ENCODE results near the gene GH1. TPM values are rescaled to one million over a fixed set of nuclear protein-coding genes. Genes with fewer than 3 reads are reported as not detected.
A peak's percentile ranks its signal among the peaks of the same experiment; 100 is the strongest.
"Not testable (repeated sequence)": the region's sequence is repeated elsewhere in the genome, so short reads cannot be mapped to it uniquely, and the experiment has no call there.

The GH1 gene
- total RNA-seq, 1 donor from 2014 or later = not detected

- DNase-seq (ENCODE audit: low read depth) = not testable (repeated sequence)
These were observed 19.5 kb downstream of the GH1 start for GRCh38 chr17:63898899-63899798.

- not testable (repeated sequence) for DNase-seq (ENCODE audit: low read depth)
These were observed 21.9 kb downstream of the GH1 start, which contains the start of gene CSH1 for GRCh38 chr17:63896524-63897354. Gene CSH1, minus strand, starts transcription at chr17:63896574. Its CDS starts 63 bp downstream, at chr17:63896511.

- not testable (repeated sequence) for DNase-seq (ENCODE audit: low read depth)
These were observed 23.8 kb downstream of the GH1 start for GRCh38 chr17:63894821-63895220.

- not testable (repeated sequence) for DNase-seq (ENCODE audit: low read depth)
These were observed 24.6 kb downstream of the GH1 start for GRCh38 chr17:63894021-63894420.

- DNase-seq (ENCODE audit: low read depth) = peak; percentile 17
These were observed 26.2 kb downstream of the GH1 start for GRCh38 chr17:63892316-63893037.

- DNase-seq (ENCODE audit: low read depth) = peak; percentile 51
These were observed 29.4 kb downstream of the GH1 start for GRCh38 chr17:63889026-63889848.

GRCh38 chr17:63885119-63885518, 33.5 kb downstream of the GH1 start:
- not testable (repeated sequence) for DNase-seq (ENCODE audit: low read depth)

- DNase-seq (ENCODE audit: low read depth) = not testable (repeated sequence)
These were observed 36.0 kb downstream of the GH1 start for GRCh38 chr17:63882626-63883126.

GRCh38 chr17:63881935-63882601, 36.6 kb downstream of the GH1 start, which contains the start of gene GH2:
Gene GH2, minus strand, starts transcription at chr17:63881944. Its CDS starts 143 bp downstream, at chr17:63881801.
- DNase-seq (ENCODE audit: low read depth) = peak; percentile 31

GRCh38 chr17:63881337-63881736, 37.3 kb downstream of the GH1 start:
- DNase-seq (ENCODE audit: low read depth) = peak; percentile 10

GRCh38 chr17:63880706-63881105, 37.9 kb downstream of the GH1 start:
- DNase-seq (ENCODE audit: low read depth) = no peak

GRCh38 chr17:63878413-63878812, 40.2 kb downstream of the GH1 start:
- DNase-seq (ENCODE audit: low read depth) = not testable (repeated sequence)

- not testable (repeated sequence) for DNase-seq (ENCODE audit: low read depth)
These were observed 43.9 kb downstream of the GH1 start for GRCh38 chr17:63874693-63875092.

- not testable (repeated sequence) for DNase-seq (ENCODE audit: low read depth)
These were observed 44.5 kb downstream of the GH1 start for GRCh38 chr17:63874061-63874626.

GRCh38 chr17:63873577-63873976, 45.1 kb downstream of the GH1 start, which contains the start of gene CSH2:
Gene CSH2, minus strand, starts transcription at chr17:63873677. Its CDS starts 63 bp downstream, at chr17:63873614.
- not testable (repeated sequence) for DNase-seq (ENCODE audit: low read depth)

- not testable (repeated sequence) for DNase-seq (ENCODE audit: low read depth)
These were observed 46.8 kb downstream of the GH1 start for GRCh38 chr17:63871646-63872365.

GRCh38 chr17:63870292-63870665, 48.4 kb downstream of the GH1 start:
- not testable (repeated sequence) for DNase-seq (ENCODE audit: low read depth)
